HEK293 (cell line): ENCODE data around the gene ANKRD33B.

Source experiments
- GLI4 ChIP-seq: fragments of 450-650 bp; formaldehyde crosslinking; IDR thresholded peaks from 2 replicates; pipeline ENCODE4 v1.5.1; 2016; ENCODE audit warnings: missing biosample characterization, missing genetic modification characterization
- GLIS1 ChIP-seq: fragments of 450-650 bp; formaldehyde crosslinking; IDR thresholded peaks from 2 replicates; pipeline ENCODE4 v1.5.1; 2016; ENCODE audit warnings: missing biosample characterization, missing genetic modification characterization
- HOXC10 ChIP-seq: sonication (generic); formaldehyde crosslinking; IDR thresholded peaks from 2 replicates; pipeline ENCODE4 v1.8.1; 2023; ENCODE audit warnings: mild to moderate bottlenecking, missing genetic modification reagents
- HOXD13 ChIP-seq: sonication (generic); formaldehyde crosslinking; IDR thresholded peaks from 2 replicates; pipeline ENCODE4 v1.8.0; 2022; ENCODE audit warnings: missing genetic modification reagents, borderline replicate concordance
- KLF7 ChIP-seq: fragments of 450-650 bp; formaldehyde crosslinking; IDR thresholded peaks from 2 replicates; pipeline ENCODE4 v1.5.1; 2016; ENCODE audit warnings: missing biosample characterization, missing genetic modification characterization, borderline replicate concordance
- TCF7L2 ChIP-seq: IDR thresholded peaks from 2 replicates; pipeline ENCODE4 v1.6.1; 2011; ENCODE audit warnings: low read depth, mild to moderate bottlenecking, inconsistent platforms, low read length, moderate library complexity, borderline replicate concordance
- TRIM28 ChIP-seq: IDR thresholded peaks from 2 replicates; pipeline ENCODE4 v1.6.1; 2011; ENCODE audit warnings: low read length, control low read depth, borderline replicate concordance
- WT1 ChIP-seq: fragments of 450-650 bp; formaldehyde crosslinking; IDR thresholded peaks from 2 replicates; pipeline ENCODE4 v1.5.1; 2016; ENCODE audit warnings: missing biosample characterization, missing genetic modification characterization
- ZBTB20 ChIP-seq: fragments of 450-650 bp; formaldehyde crosslinking; IDR thresholded peaks from 2 replicates; pipeline ENCODE4 v1.5.1; 2016; ENCODE audit warnings: missing biosample characterization, missing genetic modification characterization
- ZBTB48 ChIP-seq: fragments of 450-650 bp; formaldehyde crosslinking; IDR thresholded peaks from 2 replicates; pipeline ENCODE4 v1.5.1; 2016; ENCODE audit warnings: missing biosample characterization, missing genetic modification characterization
- ZBTB49 ChIP-seq: fragments of 450-650 bp; formaldehyde crosslinking; IDR thresholded peaks from 2 replicates; pipeline ENCODE4 v1.5.1; 2016; ENCODE audit warnings: missing biosample characterization, missing genetic modification characterization, low read depth
- ZFP37 ChIP-seq: fragments of 450-650 bp; formaldehyde crosslinking; IDR thresholded peaks from 2 replicates; pipeline ENCODE4 v1.5.1; 2016; ENCODE audit warnings: missing biosample characterization, missing genetic modification characterization
- ZIC2 ChIP-seq: fragments of 450-650 bp; formaldehyde crosslinking; IDR thresholded peaks from 2 replicates; pipeline ENCODE4 v1.5.1; 2016; ENCODE audit warnings: missing biosample characterization, missing genetic modification characterization
- ZNF10 ChIP-seq: fragments of 450-650 bp; formaldehyde crosslinking; IDR thresholded peaks from 2 replicates; pipeline ENCODE4 v1.5.1; 2017; ENCODE audit warnings: missing biosample characterization, missing genetic modification characterization
- ZNF132 ChIP-seq: fragments of 450-650 bp; formaldehyde crosslinking; IDR thresholded peaks from 2 replicates; pipeline ENCODE4 v1.5.1; 2017; ENCODE audit warnings: missing biosample characterization, missing genetic modification characterization, borderline replicate concordance
- ZNF138 ChIP-seq: fragments of 450-650 bp; formaldehyde crosslinking; IDR thresholded peaks from 2 replicates; pipeline ENCODE4 v1.5.1; 2016; ENCODE audit warnings: missing biosample characterization, missing genetic modification characterization, borderline replicate concordance
- ZNF169 ChIP-seq: fragments of 450-650 bp; formaldehyde crosslinking; IDR thresholded peaks from 2 replicates; pipeline ENCODE4 v1.5.1; 2016; ENCODE audit warnings: missing biosample characterization, missing genetic modification characterization
- ZNF175 ChIP-seq: fragments of 450-650 bp; formaldehyde crosslinking; IDR thresholded peaks from 2 replicates; pipeline ENCODE4 v1.5.1; 2016; ENCODE audit warnings: missing biosample characterization, missing genetic modification characterization
- ZNF2 ChIP-seq: fragments of 450-650 bp; formaldehyde crosslinking; IDR thresholded peaks from 2 replicates; pipeline ENCODE4 v1.5.1; 2016; ENCODE audit warnings: missing biosample characterization, missing genetic modification characterization
- ZNF335 ChIP-seq: fragments of 450-650 bp; formaldehyde crosslinking; conservative IDR thresholded peaks from 2 replicates; pipeline ENCODE4 v1.5.1; 2016; ENCODE audit warnings: missing biosample characterization, missing genetic modification characterization
- ZNF623 ChIP-seq: fragments of 450-650 bp; formaldehyde crosslinking; IDR thresholded peaks from 2 replicates; pipeline ENCODE4 v1.5.1; 2016; ENCODE audit warnings: missing biosample characterization, missing genetic modification characterization
- ZNF629 ChIP-seq: fragments of 450-650 bp; formaldehyde crosslinking; IDR thresholded peaks from 2 replicates; pipeline ENCODE4 v1.5.1; 2017; ENCODE audit warnings: missing biosample characterization, missing genetic modification characterization
- ZNF701 ChIP-seq: fragments of 450-650 bp; formaldehyde crosslinking; IDR thresholded peaks from 2 replicates; pipeline ENCODE4 v1.5.1; 2016; ENCODE audit warnings: missing biosample characterization, missing genetic modification characterization
- ZNF843 ChIP-seq: fragments of 450-650 bp; formaldehyde crosslinking; IDR thresholded peaks from 2 replicates; pipeline ENCODE4 v1.5.1; 2016; ENCODE audit warnings: missing biosample characterization, missing genetic modification characterization
- TF ChIP-seq, protein P1 (sequence below): fragments of 450-650 bp; formaldehyde crosslinking; conservative IDR thresholded peaks from 2 replicates; pipeline ENCODE4 v1.5.1; 2016; ENCODE audit warnings: low read depth, missing biosample characterization, missing genetic modification characterization
- TF ChIP-seq, protein P2 (sequence below): fragments of 450-650 bp; formaldehyde crosslinking; IDR thresholded peaks from 2 replicates; pipeline ENCODE4 v1.5.1; 2017; ENCODE audit warnings: missing biosample characterization, missing genetic modification characterization
- TF ChIP-seq, protein P3 (sequence below): fragments of 450-650 bp; formaldehyde crosslinking; IDR thresholded peaks from 2 replicates; pipeline ENCODE4 v1.5.1; 2017; ENCODE audit warnings: missing biosample characterization, mild to moderate bottlenecking, missing genetic modification characterization, moderate library complexity
- TF ChIP-seq, protein P4 (sequence below): fragments of 450-650 bp; formaldehyde crosslinking; IDR thresholded peaks from 2 replicates; pipeline ENCODE4 v1.5.1; 2016; ENCODE audit warnings: missing biosample characterization, missing genetic modification characterization
- TF ChIP-seq, protein P5 (sequence below): fragments of 450-650 bp; formaldehyde crosslinking; IDR thresholded peaks from 2 replicates; pipeline ENCODE4 v1.5.1; 2017; ENCODE audit warnings: missing biosample characterization, missing genetic modification characterization

The ANKRD33B gene

GRCh38 chr5:10607023-10607665 is 43.3 kb downstream of the ANKRD33B start (continued):
- TF ChIP-seq, protein P1, sequence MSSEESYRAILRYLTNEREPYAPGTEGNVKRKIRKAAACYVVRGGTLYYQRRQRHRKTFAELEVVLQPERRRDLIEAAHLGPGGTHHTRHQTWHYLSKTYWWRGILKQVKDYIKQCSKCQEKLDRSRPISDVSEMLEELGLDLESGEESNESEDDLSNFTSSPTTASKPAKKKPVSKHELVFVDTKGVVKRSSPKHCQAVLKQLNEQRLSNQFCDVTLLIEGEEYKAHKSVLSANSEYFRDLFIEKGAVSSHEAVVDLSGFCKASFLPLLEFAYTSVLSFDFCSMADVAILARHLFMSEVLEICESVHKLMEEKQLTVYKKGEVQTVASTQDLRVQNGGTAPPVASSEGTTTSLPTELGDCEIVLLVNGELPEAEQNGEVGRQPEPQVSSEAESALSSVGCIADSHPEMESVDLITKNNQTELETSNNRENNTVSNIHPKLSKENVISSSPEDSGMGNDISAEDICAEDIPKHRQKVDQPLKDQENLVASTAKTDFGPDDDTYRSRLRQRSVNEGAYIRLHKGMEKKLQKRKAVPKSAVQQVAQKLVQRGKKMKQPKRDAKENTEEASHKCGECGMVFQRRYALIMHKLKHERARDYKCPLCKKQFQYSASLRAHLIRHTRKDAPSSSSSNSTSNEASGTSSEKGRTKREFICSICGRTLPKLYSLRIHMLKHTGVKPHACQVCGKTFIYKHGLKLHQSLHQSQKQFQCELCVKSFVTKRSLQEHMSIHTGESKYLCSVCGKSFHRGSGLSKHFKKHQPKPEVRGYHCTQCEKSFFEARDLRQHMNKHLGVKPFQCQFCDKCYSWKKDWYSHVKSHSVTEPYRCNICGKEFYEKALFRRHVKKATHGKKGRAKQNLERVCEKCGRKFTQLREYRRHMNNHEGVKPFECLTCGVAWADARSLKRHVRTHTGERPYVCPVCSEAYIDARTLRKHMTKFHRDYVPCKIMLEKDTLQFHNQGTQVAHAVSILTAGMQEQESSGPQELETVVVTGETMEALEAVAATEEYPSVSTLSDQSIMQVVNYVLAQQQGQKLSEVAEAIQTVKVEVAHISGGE = no peak
- TF ChIP-seq ZFP37 (tag by site-specific recombination) (no peak), ZBTB49 (tag by site-specific recombination) (no peak), ZNF175 (tag by site-specific recombination) (no peak), ZBTB48 (tag by site-specific recombination) (0 out of 2 replicates have a peak, but pooled peaks have one; percentile 23), ZNF169 (tag by site-specific recombination) (no peak), KLF7 (tag by site-specific recombination) (peak; percentile 87; the same call in 1 of the 2 replicates), HOXC10 (no peak), GLI4 (tag by site-specific recombination) (no peak), ZNF843 (tag by site-specific recombination) (peak; percentile 96), ZNF335 (tag by site-specific recombination) (peak; percentile 36), ZNF701 (no peak), TCF7L2 (peak; percentile 56; the same call in 1 of the 2 replicates), HOXD13 (CRISPR knock-in tag) (no peak), GLIS1 (tag by site-specific recombination) (peak; percentile 51; the same call in 1 of the 2 replicates), ZNF2 (peak; percentile 86), ZNF138 (tag by site-specific recombination) (no peak), ZNF132 (no peak), ZNF10 (tag by site-specific recombination) (0 out of 2 replicates have a peak, but pooled peaks have one; percentile 52), ZNF629 (tag by site-specific recombination) (peak; percentile 93), ZBTB20 (tag by site-specific recombination) (peak; percentile 36; the same call in 1 of the 2 replicates), TRIM28 (no peak; the same call in none of the 2 replicates), ZNF623 (tag by site-specific recombination) (no peak), WT1 (tag by site-specific recombination) (no peak), ZIC2 (tag by site-specific recombination) (peak; percentile 83)
- TF ChIP-seq, protein P2, sequence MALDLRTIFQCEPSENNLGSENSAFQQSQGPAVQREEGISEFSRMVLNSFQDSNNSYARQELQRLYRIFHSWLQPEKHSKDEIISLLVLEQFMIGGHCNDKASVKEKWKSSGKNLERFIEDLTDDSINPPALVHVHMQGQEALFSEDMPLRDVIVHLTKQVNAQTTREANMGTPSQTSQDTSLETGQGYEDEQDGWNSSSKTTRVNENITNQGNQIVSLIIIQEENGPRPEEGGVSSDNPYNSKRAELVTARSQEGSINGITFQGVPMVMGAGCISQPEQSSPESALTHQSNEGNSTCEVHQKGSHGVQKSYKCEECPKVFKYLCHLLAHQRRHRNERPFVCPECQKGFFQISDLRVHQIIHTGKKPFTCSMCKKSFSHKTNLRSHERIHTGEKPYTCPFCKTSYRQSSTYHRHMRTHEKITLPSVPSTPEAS = peak; percentile 81
- TF ChIP-seq, protein P3, sequence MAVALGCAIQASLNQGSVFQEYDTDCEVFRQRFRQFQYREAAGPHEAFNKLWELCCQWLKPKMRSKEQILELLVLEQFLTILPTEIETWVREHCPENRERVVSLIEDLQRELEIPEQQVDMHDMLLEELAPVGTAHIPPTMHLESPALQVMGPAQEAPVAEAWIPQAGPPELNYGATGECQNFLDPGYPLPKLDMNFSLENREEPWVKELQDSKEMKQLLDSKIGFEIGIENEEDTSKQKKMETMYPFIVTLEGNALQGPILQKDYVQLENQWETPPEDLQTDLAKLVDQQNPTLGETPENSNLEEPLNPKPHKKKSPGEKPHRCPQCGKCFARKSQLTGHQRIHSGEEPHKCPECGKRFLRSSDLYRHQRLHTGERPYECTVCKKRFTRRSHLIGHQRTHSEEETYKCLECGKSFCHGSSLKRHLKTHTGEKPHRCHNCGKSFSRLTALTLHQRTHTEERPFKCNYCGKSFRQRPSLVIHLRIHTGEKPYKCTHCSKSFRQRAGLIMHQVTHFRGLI = peak; percentile 80
- TF ChIP-seq, protein P4, sequence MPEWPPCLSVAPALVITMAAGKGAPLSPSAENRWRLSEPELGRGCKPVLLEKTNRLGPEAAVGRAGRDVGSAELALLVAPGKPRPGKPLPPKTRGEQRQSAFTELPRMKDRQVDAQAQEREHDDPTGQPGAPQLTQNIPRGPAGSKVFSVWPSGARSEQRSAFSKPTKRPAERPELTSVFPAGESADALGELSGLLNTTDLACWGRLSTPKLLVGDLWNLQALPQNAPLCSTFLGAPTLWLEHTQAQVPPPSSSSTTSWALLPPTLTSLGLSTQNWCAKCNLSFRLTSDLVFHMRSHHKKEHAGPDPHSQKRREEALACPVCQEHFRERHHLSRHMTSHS = peak; percentile 75; the same call in 1 of the 2 replicates
- TF ChIP-seq, protein P5, sequence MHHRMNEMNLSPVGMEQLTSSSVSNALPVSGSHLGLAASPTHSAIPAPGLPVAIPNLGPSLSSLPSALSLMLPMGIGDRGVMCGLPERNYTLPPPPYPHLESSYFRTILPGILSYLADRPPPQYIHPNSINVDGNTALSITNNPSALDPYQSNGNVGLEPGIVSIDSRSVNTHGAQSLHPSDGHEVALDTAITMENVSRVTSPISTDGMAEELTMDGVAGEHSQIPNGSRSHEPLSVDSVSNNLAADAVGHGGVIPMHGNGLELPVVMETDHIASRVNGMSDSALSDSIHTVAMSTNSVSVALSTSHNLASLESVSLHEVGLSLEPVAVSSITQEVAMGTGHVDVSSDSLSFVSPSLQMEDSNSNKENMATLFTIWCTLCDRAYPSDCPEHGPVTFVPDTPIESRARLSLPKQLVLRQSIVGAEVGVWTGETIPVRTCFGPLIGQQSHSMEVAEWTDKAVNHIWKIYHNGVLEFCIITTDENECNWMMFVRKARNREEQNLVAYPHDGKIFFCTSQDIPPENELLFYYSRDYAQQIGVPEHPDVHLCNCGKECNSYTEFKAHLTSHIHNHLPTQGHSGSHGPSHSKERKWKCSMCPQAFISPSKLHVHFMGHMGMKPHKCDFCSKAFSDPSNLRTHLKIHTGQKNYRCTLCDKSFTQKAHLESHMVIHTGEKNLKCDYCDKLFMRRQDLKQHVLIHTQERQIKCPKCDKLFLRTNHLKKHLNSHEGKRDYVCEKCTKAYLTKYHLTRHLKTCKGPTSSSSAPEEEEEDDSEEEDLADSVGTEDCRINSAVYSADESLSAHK (tag by site-specific recombination) = peak; percentile 84
